CD14-positive monocyte (primary cell): ENCODE results near the gene APC. TPM values are rescaled to one million over a fixed set of nuclear protein-coding genes. Genes with fewer than 3 reads are reported as not detected.

ENCODE experiments used
- DNase-seq, 3 donors: peaks; one replicate each; pipeline ENCODE4 v3.0.0-alpha.2; 2011 to 2022
- H2AFZ ChIP-seq: 2 replicates; pipeline ENCODE4 v1.6.0; 2012; ENCODE audit warnings: mild to moderate bottlenecking, low read depth, low read length, inconsistent platforms; ENCODE audit not compliant: insufficient read depth, poor library complexity, severe bottlenecking
- H3K27ac ChIP-seq, 2 donors: 1 replicate in 1 of 2; 2 replicates in 1 of 2; pipeline ENCODE4 v1.5.1; 2012 to 2013; ENCODE audit warnings: low read length in 2 of 2, control low read depth in 1 of 2, inconsistent platforms in 1 of 2, low read depth in 1 of 2, mild to moderate bottlenecking in 1 of 2
- H3K27me3 ChIP-seq, 2 donors: one replicate each; pipeline versions ENCODE4 v1.6.0 to v1.6.1; 2011 to 2013; ENCODE audit warnings: low read length in 2 of 2; ENCODE audit not compliant: control insufficient read depth in 2 of 2, insufficient read depth in 2 of 2
- H3K36me3 ChIP-seq, 2 donors: replicated peaks in 1 of 2; 1 replicate in 1 of 2; 2 replicates in 1 of 2; pipeline versions ENCODE4 v1.5.1 to v1.6.1; 2012 to 2013; ENCODE audit warnings: low read length in 2 of 2, control low read depth in 1 of 2, inconsistent platforms in 1 of 2, mild to moderate bottlenecking in 1 of 2; ENCODE audit not compliant: insufficient read depth in 2 of 2, control insufficient read depth in 1 of 2
- H3K4me1 ChIP-seq, 2 donors: 1 replicate in 1 of 2; 2 replicates in 1 of 2; pipeline versions ENCODE4 v1.5.1 to v1.6.1; 2012 to 2013; ENCODE audit warnings: low read length in 2 of 2, control low read depth in 1 of 2, inconsistent platforms in 1 of 2, mild to moderate bottlenecking in 1 of 2, moderate library complexity in 1 of 2; ENCODE audit not compliant: insufficient read depth in 2 of 2, control insufficient read depth in 1 of 2
- H3K4me2 ChIP-seq: replicated peaks from 2 replicates; pipeline ENCODE3; 2012; ENCODE audit warnings: low read length, moderate library complexity, mild to moderate bottlenecking; ENCODE audit not compliant: poor library complexity, severe bottlenecking; ENCODE audit errors: extremely low read depth
- H3K4me3 ChIP-seq, 3 experiments: fragments of 200-600 bp in 1 of 3; sonication (generic) in 1 of 3; replicated peaks in 1 of 3; 1 replicate in 2 of 3; 2 replicates in 1 of 3; pipeline ENCODE4 v1.5.1; 2011 to 2013; ENCODE audit warnings: low read length in 3 of 3, mild to moderate bottlenecking in 3 of 3, control low read depth in 2 of 3, low read depth in 2 of 3, inconsistent platforms in 1 of 3, moderate library complexity in 1 of 3
- H3K79me2 ChIP-seq: 2 replicates; pipeline ENCODE4 v1.6.0; 2012; ENCODE audit warnings: mild to moderate bottlenecking, control low read depth, inconsistent platforms, low read length, moderate library complexity; ENCODE audit not compliant: insufficient read depth
- H3K9ac ChIP-seq: 2 replicates; pipeline ENCODE4 v1.6.0; 2017; ENCODE audit warnings: low read length, mild to moderate bottlenecking; ENCODE audit not compliant: insufficient read depth, poor library complexity, severe bottlenecking
- H3K9me3 ChIP-seq, 2 donors: replicated peaks in 1 of 2; 1 replicate in 1 of 2; 2 replicates in 1 of 2; pipeline versions ENCODE4 v1.5.1 to v1.6.1; 2012 to 2013; ENCODE audit warnings: low read length in 2 of 2, control low read depth in 1 of 2; ENCODE audit not compliant: control insufficient read depth in 1 of 2, insufficient read depth in 1 of 2
- H4K20me1 ChIP-seq: 2 replicates; pipeline ENCODE4 v1.6.0; 2012; ENCODE audit warnings: mild to moderate bottlenecking, low read length, control low read depth, moderate library complexity; ENCODE audit not compliant: insufficient read depth
- H3K27ac Mint-ChIP-seq, 7 donors: one replicate each; pipeline ENCODE4 v1.8.0; 2020; ENCODE audit warnings: mild to moderate bottlenecking in 7 of 7, mixed read lengths in 7 of 7, moderate library complexity in 6 of 7, inconsistent platforms in 2 of 7
- H3K27me3 Mint-ChIP-seq, 3 donors: one replicate each; pipeline ENCODE4 v1.8.0; 2021 to 2022; ENCODE audit warnings: low read depth in 3 of 3, mild to moderate bottlenecking in 3 of 3, mixed read lengths in 3 of 3, moderate library complexity in 3 of 3, inconsistent platforms in 1 of 3
- H3K36me3 Mint-ChIP-seq, 2 donors: one replicate each; pipeline ENCODE4 v1.8.0; 2020; ENCODE audit warnings: mixed read lengths in 2 of 2, inconsistent platforms in 1 of 2, mild to moderate bottlenecking in 1 of 2
- H3K4me1 Mint-ChIP-seq: one replicate; pipeline ENCODE4 v1.8.0; 2020; ENCODE audit warnings: mild to moderate bottlenecking, mixed read lengths
- H3K4me3 Mint-ChIP-seq, 2 donors: one replicate each; pipeline ENCODE4 v1.8.0; 2020; ENCODE audit warnings: mild to moderate bottlenecking in 2 of 2, mixed read lengths in 2 of 2, moderate library complexity in 1 of 2
- H3K9me3 Mint-ChIP-seq, 7 donors: one replicate each; pipeline ENCODE4 v1.8.0; 2020 to 2022; ENCODE audit warnings: mixed read lengths in 7 of 7, mild to moderate bottlenecking in 6 of 7, moderate library complexity in 6 of 7, inconsistent platforms in 2 of 7
- WGBS: methylation state at CpG from one replicate; pipeline ENCODE4 v1.1.5; 2013; ENCODE audit warnings: missing lambda C conversion rate; ENCODE audit not compliant: insufficient coverage; 5-methylcytosine and 5-hydroxymethylcytosine counted together
- intact Hi-C, 2 donors: fragments of 100-400 bp; cut with micrococcal nuclease; formaldehyde crosslinking; loops; one replicate each; pipeline versions ENCODE4 v1.15.0 to v1.15.1; 2023
- polyA plus RNA-seq, 3 donors: library from polyadenylated mRNA; depleted of rRNA in 1 of 3; unstranded in 2 of 3; stranded (reverse) in 1 of 3; fragments of 300-500 nt in 2 of 3; fragments of >200 nt in 1 of 3; fragmentation: Illumina TruSeq in 2 of 3; gene quantifications; 1 replicate in 2 of 3; 2 replicates in 1 of 3; pipeline ENCODE4 v1.2.3, GENCODE V29; 2012 to 2021
- TF ChIP-seq, protein P1 (sequence below): fragments of 200-600 bp; IDR thresholded peaks from one replicate; pipeline ENCODE4 v1.8.0; 2022; ENCODE audit warnings: antibody characterized with exemption, mild to moderate bottlenecking

The APC gene
- polyA plus RNA-seq, 3 donors = 6.5 to 13.6 (median 9.0) TPM

DNA sequence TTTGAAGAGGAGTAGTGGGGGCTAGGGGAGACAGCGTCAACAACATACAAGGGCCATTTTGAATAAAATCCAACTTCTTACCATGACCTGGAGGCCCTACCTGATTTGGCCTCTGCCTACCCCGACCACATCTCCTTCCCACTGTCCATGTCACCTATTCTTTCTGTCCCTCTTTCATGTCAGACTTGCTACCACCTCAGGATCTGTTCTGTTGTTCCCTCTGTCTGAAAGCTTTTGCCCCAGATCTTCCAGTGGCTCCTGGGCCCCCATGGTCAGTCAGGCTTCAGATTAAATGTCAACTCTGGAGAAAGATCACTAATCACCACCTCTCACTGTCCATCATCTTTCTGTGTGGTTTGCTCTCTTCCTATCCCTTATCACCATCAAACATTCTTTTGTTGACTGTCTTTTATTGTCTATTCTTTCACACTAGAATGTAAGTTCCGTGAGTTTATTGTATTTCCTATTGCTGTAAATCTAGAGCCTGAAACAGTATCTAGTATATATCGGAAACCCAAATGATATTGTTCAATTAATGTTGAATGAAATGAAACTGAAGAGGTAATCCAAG lies 31.2 kb upstream of the APC start:
- no peaks in the 10 kb centered on the region for H3K9me3 Mint-ChIP-seq
- Histone ChIP-seq H3K9me3 (no peaks in the 10 kb centered on the region), H3K79me2 (peaks cover 42% of the 10 kb centered on the region), H3K27me3 (no peaks in the 10 kb centered on the region), H4K20me1 (peaks cover 25% of the 10 kb centered on the region), H3K27ac (peak overlapping the region in 1 of 2 donors; percentile 93), H3K4me2 (peak overlapping the region; percentile 94), H3K36me3 (no peaks in the 10 kb centered on the region), H2AFZ (peak overlapping the region; percentile 99), H3K4me3 (peak overlapping the region in 1 of 3 experiments; percentile 93), H3K9ac (no peak overlapping the region), H3K4me1 (peaks cover 34 to 44% of the 10 kb centered on the region in 2 donors)
- no peak for DNase-seq
- peaks cover 0 to 2% of the 10 kb centered on the region in 2 donors for H3K36me3 Mint-ChIP-seq
- H3K4me3 Mint-ChIP-seq = peak overlapping the region; percentile 97 to 99
- H3K27ac Mint-ChIP-seq = peak overlapping the region in 4 of 7 donors; percentile 87 to 94 (median 90)
- peaks cover 47% of the 10 kb centered on the region for H3K4me1 Mint-ChIP-seq
- intact Hi-C loops = no loop called here
- TF ChIP-seq, protein P1, sequence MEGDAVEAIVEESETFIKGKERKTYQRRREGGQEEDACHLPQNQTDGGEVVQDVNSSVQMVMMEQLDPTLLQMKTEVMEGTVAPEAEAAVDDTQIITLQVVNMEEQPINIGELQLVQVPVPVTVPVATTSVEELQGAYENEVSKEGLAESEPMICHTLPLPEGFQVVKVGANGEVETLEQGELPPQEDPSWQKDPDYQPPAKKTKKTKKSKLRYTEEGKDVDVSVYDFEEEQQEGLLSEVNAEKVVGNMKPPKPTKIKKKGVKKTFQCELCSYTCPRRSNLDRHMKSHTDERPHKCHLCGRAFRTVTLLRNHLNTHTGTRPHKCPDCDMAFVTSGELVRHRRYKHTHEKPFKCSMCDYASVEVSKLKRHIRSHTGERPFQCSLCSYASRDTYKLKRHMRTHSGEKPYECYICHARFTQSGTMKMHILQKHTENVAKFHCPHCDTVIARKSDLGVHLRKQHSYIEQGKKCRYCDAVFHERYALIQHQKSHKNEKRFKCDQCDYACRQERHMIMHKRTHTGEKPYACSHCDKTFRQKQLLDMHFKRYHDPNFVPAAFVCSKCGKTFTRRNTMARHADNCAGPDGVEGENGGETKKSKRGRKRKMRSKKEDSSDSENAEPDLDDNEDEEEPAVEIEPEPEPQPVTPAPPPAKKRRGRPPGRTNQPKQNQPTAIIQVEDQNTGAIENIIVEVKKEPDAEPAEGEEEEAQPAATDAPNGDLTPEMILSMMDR = no peak
- peaks cover 0 to 2% (median 2%) of the 10 kb centered on the region in 3 donors for H3K27me3 Mint-ChIP-seq
- 100% methylated on average over 1 of the region's 4 CpGs for WGBS

DNA sequence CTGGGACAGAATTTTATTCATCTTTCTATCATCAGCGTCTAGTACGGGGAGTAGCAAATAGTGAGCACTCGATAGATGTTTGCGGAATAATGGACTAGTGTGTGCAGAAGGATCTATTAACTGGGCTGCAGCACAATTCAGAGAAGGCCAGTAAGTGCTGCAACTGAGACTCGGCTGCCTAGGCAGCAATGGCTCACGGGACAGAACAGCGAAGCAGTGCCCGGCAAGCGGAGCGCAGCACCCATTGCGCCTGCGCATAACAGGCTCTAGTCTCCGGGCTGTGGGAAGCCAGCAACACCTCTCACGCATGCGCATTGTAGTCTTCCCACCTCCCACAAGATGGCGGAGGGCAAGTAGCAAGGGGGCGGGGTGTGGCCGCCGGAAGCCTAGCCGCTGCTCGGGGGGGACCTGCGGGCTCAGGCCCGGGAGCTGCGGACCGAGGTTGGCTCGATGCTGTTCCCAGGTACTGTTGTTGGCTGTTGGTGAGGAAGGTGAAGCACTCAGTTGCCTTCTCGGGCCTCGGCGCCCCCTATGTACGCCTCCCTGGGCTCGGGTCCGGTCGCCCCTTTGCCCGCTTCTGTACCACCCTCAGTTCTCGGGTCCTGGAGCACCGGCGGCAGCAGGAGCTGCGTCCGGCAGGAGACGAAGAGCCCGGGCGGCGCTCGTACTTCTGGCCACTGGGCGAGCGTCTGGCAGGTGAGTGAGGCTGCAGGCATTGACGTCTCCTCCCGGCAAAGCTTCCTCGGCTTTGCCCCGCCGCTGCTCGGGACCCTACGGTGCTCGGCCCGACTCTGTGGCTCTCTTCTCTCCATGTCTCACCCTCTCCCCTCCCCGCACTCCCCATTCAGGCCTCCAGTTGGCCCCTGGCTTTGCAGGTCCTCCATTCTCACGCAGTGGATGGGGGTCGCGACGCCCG lies 30.2 kb upstream of the APC start:
- Histone ChIP-seq H3K4me3 (peak overlapping the region; percentile 87 to 96 (median 93)), H3K27ac (peak overlapping the region; percentile 76 to 93), H3K27me3 (no peaks in the 10 kb centered on the region), H3K9me3 (no peaks in the 10 kb centered on the region), H3K4me2 (peak overlapping the region; percentile 94), H3K36me3 (no peaks in the 10 kb centered on the region), H3K79me2 (peaks cover 51% of the 10 kb centered on the region), H3K4me1 (peaks cover 40 to 53% of the 10 kb centered on the region in 2 donors), H4K20me1 (peaks cover 34% of the 10 kb centered on the region), H2AFZ (peak overlapping the region; percentile 99), H3K9ac (peak overlapping the region; percentile 90)
- Mint-ChIP-seq H3K4me1 (peaks cover 56% of the 10 kb centered on the region), H3K27me3 (peaks cover 0 to 2% (median 2%) of the 10 kb centered on the region in 3 donors), H3K36me3 (peaks cover 2 to 3% of the 10 kb centered on the region in 2 donors), H3K9me3 (no peaks in the 10 kb centered on the region), H3K4me3 (peak overlapping the region; percentile 97 to 99), H3K27ac (peak overlapping the region; percentile 89 to 94 (median 92))
- peak; percentile 98 to 100 (median 98) for DNase-seq
- TF ChIP-seq, protein P1 = no peak
- 2% methylated on average over 53 of the region's 61 CpGs for WGBS
- intact Hi-C loops = no loop called here
